ENCODE data around the gene USP20.

USP20 gene

GRCh38 chr9:129858167-129858962 lies 23.1 kb downstream of the USP20 start:
- DNase-seq, result no peak

GRCh38 chr9:129860653-129861446 lies 25.6 kb downstream of the USP20 start:
- DNase-seq, result no peak

GRCh38 chr9:129861447-129861827 lies 26.2 kb downstream of the USP20 start:
- no peak for DNase-seq

GRCh38 chr9:129863059-129863690 lies 27.9 kb downstream of the USP20 start:
- peak; percentile 61 to 84 for DNase-seq

- no peak for DNase-seq
Measured at GRCh38 chr9:129864991-129865647, 29.9 kb downstream of the USP20 start.

- no peak for DNase-seq
Measured at GRCh38 chr9:129865668-129866320, 30.5 kb downstream of the USP20 start.

GRCh38 chr9:129866394-129867135 lies 31.3 kb downstream of the USP20 start:
- DNase-seq, result no peak

GRCh38 chr9:129867136-129868022 lies 32.1 kb downstream of the USP20 start:
- no peak for DNase-seq

- DNase-seq, result no peak
Measured at GRCh38 chr9:129868023-129868871, 33.0 kb downstream of the USP20 start.

- no peak for DNase-seq
Measured at GRCh38 chr9:129868872-129869486, 33.7 kb downstream of the USP20 start.

GRCh38 chr9:129869585-129870501 lies 34.6 kb downstream of the USP20 start:
- no peak for DNase-seq

GRCh38 chr9:129871046-129871445 lies 35.8 kb downstream of the USP20 start:
- no peak for DNase-seq

GRCh38 chr9:129873563-129874190 lies 38.4 kb downstream of the USP20 start:
- no peak for DNase-seq

GRCh38 chr9:129874261-129875101 lies 39.2 kb downstream of the USP20 start:
- DNase-seq, result no peak

- DNase-seq, result no peak
Measured at GRCh38 chr9:129875181-129875611, 39.9 kb downstream of the USP20 start.

GRCh38 chr9:129875687-129876395 lies 40.6 kb downstream of the USP20 start:
- no peak for DNase-seq

Measured in NCI-H2081 (cell line).